HS-5 (cell line): ENCODE data around the gene KIF5C.
A peak's percentile ranks its signal among the peaks of the same experiment; 100 is the strongest.

Experiments
- DNase-seq: peaks from one replicate; pipeline ENCODE4 v3.0.0-alpha.2; 2012; ENCODE audit warnings: low read depth

The KIF5C gene

DNA sequence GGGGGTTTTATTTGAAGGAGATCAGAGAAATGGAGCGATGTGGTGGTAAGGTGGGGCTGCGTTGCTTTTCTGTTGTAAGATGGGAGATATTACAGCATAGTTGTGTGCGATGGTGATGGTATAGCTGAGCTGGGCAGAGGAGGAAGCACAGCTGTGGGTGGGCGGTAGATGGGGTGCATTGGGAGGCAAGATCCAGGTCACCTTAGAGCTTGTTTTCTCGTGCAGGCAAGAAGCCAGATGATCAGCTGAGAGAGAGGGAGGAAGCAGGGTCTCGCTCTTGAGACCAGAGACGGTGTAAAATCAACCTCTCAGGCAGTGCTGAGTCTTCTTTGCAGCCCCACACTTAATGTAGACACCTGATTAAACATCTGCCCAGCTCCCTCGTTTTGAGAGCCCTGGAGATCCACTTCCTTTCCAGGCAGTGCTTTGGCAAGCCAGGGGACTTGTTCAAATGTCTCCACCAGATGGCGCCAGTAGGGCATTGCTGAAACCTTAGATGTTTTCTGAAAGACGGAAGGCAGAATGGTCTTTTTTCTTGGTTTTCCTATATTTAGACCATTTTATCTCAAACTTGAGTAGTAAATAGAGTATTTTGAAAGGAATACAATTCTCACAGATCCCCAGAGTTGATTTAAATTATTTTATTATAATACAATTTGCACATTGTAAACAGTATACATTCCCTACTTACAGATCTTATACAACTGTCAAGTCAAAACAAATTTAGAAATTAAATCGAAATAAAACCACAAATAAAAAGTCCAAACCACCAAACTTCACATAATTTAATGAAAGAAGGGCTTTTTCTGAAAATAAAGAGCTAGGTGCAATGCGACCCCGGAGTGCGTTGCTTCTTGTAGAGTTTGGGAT is 142.3 kb downstream of the KIF5C start:
- peak; percentile 44 for DNase-seq

DNA sequence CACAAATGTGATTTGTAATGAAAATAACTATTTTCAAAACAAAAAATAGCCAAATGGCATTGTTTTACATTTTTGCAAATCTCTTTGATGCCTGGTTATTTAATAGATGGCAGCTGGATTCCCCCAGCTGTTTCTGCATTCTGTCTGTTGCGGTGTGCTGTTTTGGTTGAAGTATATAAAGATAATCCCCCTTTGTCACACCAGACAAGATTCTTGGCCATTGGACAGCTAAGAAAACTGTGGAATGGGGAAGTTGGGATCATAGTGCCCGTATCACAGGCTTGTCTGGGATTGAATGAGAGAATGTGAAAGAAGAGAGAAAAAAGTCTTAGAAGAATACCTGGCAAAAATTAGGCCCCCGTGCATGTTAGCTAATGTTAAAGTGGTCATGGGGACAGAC is 144.0 kb downstream of the KIF5C start:
- DNase-seq: no peak

DNA sequence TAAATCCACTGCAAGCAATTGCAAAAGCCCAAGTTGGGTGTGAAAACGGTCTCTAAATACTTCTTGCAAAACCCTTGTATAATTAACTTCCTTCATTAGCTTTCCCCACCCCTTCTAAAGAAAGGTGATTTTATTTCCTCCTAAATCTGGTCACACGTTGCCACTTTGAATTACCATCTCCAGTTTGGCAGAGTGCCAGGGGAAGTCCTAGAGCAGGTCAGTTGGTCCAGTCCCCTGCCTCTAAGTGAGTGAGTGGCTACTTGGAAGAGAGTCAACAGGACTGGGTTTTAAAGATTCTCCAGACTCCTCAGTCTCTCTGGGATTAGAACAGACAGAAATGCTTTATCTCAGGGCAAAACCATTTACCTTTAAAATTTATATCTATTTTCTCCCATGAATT is 144.7 kb downstream of the KIF5C start:
- no peak for DNase-seq

DNA sequence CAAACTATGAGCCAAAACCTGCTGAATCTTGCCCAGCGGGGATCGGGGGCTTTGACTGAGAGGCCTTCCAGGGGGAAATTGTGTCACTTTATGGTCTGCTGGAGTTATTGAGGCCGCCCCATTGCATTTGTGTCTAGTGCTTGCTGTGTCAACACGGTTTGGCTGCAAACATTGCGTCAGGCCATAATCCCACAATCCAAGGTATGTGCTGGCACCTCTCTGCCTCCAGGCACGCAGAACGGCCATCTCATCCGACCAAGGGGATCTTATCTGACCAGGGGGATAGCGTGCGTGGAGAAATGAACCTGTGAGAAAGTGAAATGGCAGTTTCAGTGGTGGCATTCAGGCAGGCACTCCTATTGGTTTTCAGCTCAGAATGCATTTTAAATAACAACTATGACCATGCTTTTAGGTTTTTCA is 145.4 kb downstream of the KIF5C start:
- no peak for DNase-seq

DNA sequence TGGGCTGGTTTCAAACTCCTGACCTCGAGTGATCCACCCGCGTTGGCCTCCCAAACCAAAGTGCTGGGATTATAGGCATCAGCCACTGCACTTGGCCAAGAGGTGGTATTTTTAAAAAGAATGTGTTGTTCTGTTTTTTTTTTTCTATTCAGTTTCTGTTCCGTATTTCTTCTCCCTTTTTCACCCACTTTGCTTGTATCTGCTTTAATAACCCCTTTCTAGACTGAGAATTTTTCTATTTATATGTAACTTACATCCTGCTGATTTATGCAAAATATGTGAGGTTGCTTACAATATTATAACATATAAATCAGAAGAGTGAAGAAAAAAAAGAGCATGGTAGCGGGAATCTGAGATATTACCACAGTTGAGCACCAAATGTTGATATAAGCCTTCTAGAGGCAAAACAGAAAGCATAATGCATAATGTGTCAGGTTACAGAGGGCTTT is 146.3 kb downstream of the KIF5C start:
- DNase-seq: no peak

DNA sequence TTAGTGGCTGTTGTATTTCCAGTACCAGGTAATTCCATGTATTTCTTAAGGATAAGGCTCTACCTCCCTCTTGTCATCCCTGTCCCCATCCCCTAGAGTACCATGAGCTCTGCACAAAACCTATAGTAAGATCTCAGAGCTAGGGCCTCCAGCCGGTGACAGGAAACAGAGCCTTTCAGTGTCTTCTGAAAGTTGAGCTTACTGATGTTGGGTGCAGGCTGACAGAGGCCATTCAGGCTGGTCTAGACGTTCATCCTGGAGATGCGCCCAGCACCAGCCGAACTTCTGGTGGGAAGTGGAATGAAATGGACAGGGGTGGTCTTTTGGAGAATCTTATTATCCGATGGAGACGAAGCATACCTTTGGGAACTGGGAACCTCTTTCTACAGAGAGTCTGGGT is 146.7 kb downstream of the KIF5C start:
- no peak for DNase-seq

DNA sequence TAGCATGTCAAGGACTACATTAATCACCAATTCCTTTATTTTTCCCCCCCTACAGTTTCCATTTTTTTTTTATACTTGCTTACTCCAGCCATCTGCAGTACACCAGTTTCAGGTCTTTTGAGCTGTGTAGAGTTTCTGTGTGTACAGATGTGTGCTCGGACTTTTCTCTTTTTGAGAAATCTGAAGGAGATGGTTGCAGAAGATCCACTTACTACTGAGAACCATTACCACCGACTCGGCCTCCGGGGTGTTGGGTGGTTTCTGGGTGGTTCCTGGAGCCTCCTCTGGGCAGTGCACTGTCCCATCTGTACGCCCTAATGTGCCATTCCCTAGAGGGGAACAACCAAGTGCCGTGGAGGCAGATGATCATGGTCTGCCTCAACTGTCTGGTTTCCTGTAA is 148.1 kb downstream of the KIF5C start:
- DNase-seq: no peak

DNA sequence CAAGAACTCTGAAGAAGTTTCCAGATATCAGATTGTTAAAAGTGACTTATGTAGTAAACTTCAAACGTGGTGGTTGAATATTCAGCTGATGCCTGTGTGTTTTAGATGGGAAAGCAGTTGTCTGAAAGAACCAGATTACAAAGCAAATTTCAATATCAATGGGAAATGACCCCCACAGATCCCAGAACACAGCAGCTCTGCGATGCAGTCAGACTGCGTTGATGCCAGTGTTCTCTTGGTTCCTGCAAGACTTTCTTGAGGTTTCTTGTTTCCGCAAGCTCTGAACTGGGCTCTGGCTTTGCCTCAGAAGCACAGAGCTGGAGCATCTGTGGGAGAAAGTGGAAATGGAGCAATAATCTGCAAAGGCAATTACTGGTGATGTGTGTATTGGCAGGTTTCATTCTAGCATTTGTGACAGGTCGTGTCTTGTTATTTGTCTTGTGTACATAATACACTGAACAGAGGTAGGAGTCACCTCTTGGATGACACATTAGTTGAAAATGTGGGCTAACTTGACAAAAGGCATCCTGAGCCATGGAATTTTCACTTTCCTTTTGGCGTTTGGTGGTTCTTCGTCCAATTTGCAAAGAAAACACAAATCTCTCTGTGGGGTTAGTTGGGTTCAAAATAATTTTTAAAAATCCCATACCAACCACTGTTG is 152.7 kb downstream of the KIF5C start:
- DNase-seq: no peak

DNA sequence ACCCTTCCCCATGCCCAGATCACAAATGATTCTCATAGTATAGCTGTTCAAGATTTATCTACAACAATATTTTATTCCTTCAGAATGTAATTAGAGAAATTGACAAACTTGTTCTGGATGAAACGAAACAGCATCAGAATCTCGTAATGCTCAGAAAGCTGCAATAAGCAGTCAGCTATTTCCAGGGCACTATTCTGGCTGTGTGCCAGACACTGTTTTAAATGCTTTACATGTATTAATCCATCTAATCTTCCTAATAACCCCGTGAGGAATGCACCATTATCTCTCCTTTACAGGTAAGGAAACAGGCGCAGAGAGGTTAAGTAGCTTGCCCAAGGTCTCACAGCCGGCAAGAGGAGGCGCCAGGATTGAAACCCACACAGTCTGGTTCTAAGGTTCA is 153.3 kb downstream of the KIF5C start:
- DNase-seq: no peak

DNA sequence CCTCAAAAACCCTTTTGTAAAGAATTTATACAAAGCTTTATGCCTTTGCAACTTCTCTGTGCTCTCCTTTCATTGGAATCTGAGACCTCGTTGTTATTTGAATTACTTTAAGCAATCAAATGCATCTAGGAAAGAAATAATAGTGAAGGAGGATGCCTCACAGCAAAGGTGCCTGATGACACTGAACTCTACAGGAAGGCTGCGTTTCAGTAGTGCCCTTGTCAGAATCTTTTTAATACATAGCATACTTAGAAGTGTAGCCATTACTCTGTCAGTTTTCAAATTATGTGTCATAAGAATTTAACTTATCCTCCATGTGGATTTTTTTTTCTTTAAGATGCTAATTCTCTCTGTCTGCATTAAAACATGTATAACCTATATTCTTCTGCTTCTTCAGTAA is 153.9 kb downstream of the KIF5C start:
- no peak for DNase-seq

DNA sequence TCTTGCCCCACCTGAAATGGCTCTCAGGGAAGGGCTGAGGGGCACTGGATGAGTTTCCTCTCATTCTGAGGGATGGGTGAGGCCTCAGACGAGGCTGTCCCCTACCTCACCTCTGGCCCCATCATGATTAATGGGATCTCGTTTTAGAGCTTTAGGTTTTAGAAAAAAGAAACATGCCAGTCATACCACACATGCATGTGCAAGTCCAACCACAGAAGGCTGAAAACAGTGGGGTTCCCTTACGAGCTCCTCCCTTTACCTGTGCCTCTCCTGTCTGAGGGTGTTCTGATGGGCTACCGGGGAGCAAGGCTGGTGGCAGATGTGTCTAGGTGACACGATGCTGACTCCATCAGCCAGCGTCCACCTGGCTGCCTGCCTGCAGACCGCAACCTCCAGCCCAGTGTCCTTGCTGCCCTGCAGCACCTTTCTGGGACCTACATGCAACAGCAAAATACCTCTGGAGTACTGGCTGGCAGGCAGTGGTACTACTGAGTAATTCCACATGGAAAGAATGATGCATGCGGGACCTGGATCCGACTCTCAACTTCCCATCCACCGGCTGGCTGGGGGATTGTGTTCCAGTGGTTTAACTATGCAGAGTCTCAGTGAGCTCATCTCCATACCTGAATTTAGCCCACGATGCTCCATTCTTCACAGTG is 154.4 kb downstream of the KIF5C start:
- no peak for DNase-seq

DNA sequence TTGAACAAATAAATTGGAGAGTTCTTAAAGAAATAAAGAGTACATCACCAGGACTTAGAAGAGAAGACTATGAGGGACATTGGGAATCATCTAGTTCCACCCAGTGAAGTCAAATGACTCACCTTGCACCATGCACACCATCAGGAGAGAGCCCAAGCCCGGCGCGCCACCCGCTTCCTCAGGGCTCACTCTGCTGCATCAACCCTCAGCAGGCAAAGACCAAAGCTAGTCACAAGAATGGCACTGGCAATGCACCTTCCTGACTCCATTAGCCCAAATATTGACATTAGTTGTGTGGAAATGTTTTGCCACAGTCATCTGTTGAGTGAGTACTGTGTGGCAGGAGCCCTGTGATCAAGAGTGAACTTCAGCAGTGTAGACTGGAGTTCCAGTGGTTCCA is 156.4 kb downstream of the KIF5C start:
- no peak for DNase-seq

DNA sequence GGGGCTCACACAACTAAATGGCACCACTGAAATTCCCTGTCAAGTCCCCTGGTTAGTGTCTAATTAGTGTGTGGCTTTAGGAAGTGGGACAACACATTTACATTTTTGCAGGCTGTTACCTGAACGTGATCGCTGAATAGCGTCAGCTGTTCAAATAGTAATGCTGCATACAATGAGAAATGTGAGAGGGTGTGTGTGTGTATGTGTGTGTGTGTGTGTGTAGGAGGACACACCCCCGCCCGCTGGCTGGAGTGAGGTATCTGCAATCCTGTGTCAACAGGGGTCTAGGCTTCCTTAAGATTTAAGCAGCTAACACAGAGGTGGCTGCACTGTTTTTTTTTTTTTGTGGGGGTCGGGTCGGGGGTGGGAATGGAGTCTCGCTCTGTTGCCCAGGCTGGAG is 158.7 kb downstream of the KIF5C start:
- no peak for DNase-seq

DNA sequence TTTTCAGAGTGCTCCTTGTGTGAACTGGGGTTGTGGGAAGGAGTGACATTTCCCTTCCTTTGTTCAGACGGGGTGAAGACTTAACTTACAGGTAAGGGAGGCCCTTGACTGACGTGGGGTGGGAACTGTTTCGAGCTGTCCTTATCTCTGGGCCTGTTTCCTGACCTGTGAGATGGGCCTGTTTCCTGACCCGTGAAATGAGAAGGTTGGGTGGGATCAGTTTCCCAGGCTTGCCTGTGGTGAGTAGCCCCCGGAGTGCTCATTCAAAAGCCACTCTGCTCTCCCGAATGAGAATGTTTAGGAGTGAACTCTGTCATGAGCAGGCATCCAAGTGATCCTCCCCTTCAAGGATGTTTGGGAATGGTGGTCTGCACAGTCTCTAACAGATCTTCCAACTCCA is 159.4 kb downstream of the KIF5C start:
- no peak for DNase-seq

DNA sequence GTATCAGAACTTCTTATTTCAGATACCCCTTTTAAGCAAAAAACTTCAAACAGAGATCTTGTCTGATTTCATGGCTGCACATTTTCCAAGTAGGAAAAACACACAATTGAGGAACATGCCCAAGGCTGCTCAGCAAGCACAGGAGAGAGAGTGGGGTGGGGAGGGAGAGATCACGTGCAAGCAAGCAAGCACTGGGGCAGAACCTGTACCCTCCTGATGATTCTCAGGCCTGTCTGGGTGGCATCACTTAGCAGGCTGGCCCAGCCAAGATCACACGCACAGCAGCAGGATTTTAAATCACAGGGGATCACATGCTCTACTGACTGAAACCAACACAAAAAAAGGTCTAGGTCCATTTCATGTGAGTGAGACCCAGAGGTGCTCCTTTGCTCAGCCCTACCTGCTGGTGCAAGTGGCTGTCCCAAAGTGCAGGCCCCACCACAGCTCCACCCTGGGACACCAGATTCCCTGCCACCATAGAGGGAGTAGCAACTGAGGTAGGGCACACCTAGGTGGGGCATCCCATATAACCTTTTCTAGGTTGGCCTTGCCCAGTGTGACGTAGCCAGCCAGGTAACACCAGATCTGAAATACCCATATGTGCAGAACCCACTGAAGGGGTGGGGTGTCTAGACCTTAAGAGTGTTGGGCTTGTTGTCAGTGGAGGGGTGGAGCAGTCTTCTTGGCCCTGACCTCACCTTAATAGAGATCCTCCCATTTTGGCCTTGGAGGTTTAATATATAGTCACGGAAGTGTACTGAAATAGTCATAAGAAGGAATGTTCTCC is 161.7 kb downstream of the KIF5C start:
- no peak for DNase-seq

DNA sequence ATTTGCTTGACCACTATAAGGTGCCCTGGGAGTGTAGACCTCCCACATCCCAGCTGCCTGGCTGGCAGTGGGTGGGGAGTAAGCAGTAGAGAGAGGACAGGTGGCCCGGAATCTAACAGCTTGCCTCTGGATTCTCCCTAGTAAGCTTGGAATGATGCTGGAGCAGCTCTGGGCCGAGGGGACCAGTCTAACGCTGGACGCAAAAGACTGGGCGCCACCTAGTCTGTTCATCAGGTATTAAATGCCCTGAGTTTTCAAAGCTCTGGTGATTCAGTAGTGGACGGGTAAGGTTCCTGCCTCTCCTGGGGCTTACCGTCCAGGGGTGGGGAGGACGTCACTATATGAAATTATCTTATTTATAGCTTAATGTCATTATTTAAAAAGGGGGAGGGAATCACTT is 162.8 kb downstream of the KIF5C start:
- no peak for DNase-seq

DNA sequence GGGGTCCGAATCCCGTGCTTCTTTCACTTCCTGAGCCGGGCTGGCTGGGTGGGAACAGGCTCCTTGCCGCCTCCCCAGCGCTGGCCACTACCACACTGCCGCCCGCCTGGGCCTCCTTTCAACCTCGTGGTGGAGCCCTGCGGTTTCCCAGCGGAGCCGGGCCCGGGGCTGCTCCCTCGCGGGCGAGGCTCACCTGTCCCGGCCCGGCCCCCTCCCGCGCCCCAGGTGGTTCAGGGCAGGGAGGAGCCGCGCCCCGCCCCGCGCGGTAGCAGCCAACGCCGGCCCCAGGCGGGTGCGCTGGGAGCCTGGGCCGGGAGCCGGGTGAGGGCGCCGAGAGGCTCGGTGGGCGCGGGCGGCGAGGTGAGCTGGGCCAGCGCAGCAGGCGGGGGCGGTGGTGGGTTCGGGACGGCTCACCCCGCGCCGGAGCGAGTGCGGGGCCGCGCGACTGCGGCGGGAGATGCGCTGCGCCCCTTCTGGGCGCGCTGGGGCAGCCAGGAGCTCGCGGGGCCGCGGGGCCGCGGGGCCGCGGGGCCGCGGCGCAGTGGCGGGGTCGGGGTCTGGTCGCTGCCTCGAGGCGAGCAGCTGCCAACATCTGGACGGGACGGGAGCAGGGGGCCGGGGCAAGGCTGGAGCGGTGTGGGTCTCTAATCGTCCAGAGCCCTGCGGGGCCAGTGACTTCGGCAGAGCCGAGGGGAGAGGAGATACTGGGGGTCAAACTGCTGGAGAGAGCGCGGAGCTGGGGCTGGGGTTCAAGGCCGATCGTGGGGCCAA is 163.6 kb downstream of the KIF5C start, which contains the start of gene LYPD6B:
Gene LYPD6B, plus strand, starts transcription at position 258 of the 771 bp plus-strand sequence. CDS start 92,250 bp downstream, outside the sequence.
- no peak for DNase-seq

DNA sequence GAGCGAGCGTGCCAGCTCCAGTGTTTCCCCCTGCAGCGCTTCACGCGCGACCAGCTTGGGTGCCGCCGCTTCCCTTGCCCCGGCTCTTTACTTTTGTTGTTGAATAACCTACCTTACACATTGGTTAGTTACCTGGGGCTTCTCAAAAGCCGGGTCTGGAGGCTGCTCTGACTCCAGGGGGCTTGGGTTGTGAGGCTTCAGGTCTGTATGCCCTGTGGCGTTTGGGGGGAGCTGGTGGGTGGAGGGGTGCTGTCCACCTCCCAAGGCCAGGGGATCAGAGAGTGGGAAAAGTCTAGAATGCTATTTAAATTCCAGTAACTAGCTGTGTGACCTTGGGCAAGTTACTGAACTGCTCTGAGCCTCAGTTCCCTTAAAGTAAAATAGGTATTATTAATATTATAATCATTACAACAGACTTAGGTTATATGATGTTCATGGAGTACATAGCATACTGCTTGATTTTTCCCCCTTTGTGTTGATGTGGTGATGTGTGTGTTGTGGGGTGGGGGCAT is 164.2 kb downstream of the KIF5C start:
- no peak for DNase-seq

DNA sequence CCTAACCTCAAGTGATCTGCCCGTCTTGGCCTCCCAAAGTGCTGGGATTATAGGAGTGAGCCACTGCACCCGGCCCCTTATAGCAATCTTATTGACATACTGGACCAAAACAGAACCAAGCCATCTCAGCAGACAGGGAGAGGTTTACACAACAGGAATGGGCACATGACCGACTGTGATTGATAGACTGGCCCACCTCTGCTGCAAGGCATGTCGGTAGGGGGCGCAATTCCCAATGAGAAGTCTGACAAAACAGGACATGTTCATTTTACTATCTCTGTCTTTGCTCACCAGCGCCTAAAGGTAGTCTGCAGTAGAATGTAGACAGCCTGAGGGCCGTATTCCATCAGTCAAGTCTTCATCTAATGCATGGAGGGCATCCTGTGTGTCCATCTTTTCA is 165.4 kb downstream of the KIF5C start:
- DNase-seq: no peak

DNA sequence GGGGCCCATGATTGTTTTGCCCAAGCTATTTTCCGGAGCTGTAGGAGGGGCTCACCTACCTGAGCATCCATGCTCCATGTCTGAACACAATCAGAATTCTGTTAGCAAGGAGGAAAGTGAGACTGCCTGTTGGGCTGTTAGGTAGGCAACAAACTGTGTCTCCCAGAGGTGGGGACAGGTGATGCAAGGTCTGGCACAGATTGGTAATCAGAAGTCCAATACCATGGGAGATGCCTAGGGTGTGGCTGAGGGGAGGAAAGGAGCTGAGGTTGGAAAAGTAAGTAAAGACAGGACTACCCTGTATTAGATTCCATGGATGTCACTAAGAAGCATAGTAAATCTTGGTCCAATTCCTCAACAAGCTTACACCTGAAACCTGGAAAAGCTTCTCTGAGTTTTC is 166.5 kb downstream of the KIF5C start:
- DNase-seq: no peak

DNA sequence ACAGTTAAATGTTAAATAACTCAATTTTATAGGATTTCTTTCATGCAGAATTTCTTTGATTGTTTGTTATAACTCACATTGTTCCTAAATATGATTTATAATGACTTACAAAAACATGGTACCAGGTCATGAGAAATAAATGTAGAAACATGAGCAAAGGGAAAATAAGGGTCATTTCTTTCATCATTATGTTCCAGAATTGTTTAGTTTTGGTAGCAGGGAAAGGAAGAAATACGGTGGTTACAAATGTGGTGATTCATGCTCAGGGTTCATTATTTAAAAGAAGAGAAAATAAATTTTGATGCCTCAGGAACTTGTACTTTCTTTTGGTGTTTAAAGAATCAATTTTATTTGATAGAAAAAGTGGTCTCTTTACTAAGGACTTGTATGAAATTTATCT is 167.9 kb downstream of the KIF5C start:
- no peak for DNase-seq
